HEK293 (cell line): ENCODE data around the gene UBE2E1.

Experiments used
- CTCF ChIA-PET: fragments of 350-600 bp; formaldehyde crosslinking; extraction: SDS; loops from one replicate; lab custom pipeline; 2021; ENCODE audit warnings: antibody characterized with exemption; lab: Yijun Ruan, JAX
- POLR2A ChIA-PET: fragments of 300-600 bp; formaldehyde crosslinking; extraction: SDS; loops from one replicate; lab custom pipeline; 2020; ENCODE audit warnings: antibody characterized with exemption, inconsistent platforms; lab: Yijun Ruan, JAX
- H3K27ac ChIP-seq: fragments of 200-500 bp; sonication (Bioruptor generic); 2 replicates; pipeline ENCODE4 v1.5.1; 2014; ENCODE audit warnings: low read depth, low read length, control low read depth, inconsistent platforms; ENCODE audit errors: extremely low read depth
- H3K36me3 ChIP-seq, 2 experiments: fragments of 200-500 bp in 1 of 2; sonication (Bioruptor generic) in 1 of 2; 1 replicate in 1 of 2; 2 replicates in 1 of 2; pipeline ENCODE4 v1.5.1; 2014 to 2017; ENCODE audit warnings: inconsistent platforms in 2 of 2, low read length in 2 of 2; ENCODE audit not compliant: control insufficient read depth in 2 of 2, insufficient read depth in 1 of 2
- H3K4me1 ChIP-seq: fragments of 200-500 bp; sonication (Bioruptor generic); 2 replicates; pipeline ENCODE4 v1.5.1; 2014; ENCODE audit warnings: mild to moderate bottlenecking, low read length, inconsistent platforms; ENCODE audit not compliant: control insufficient read depth, insufficient read depth
- H3K4me3 ChIP-seq: 2 replicates; pipeline ENCODE4 v1.5.1; 2011; ENCODE audit warnings: low read depth, mild to moderate bottlenecking, control low read depth, low read length, moderate library complexity
- H3K9me3 ChIP-seq: fragments of 200-500 bp; sonication (Bioruptor generic); 2 replicates; pipeline ENCODE4 v1.5.1; 2014; ENCODE audit warnings: low read depth, low read length, inconsistent platforms; ENCODE audit not compliant: control insufficient read depth, insufficient read depth
- CTCF ChIP-seq: fragments of 450-650 bp; formaldehyde crosslinking; IDR thresholded peaks from 2 replicates; pipeline ENCODE4 v1.5.1; 2016; ENCODE audit warnings: missing biosample characterization, missing genetic modification characterization
- EGR2 ChIP-seq: fragments of 450-650 bp; formaldehyde crosslinking; IDR thresholded peaks from 2 replicates; pipeline ENCODE4 v1.5.1; 2016; ENCODE audit warnings: low read depth, missing biosample characterization, missing genetic modification characterization
- GLI2 ChIP-seq: fragments of 450-650 bp; formaldehyde crosslinking; IDR thresholded peaks from 2 replicates; pipeline ENCODE4; 2017; ENCODE audit warnings: missing biosample characterization, missing genetic modification characterization, low read depth, borderline replicate concordance
- GLIS1 ChIP-seq: fragments of 450-650 bp; formaldehyde crosslinking; IDR thresholded peaks from 2 replicates; pipeline ENCODE4 v1.5.1; 2016; ENCODE audit warnings: missing biosample characterization, missing genetic modification characterization
- IKZF3 ChIP-seq: fragments of 450-650 bp; IDR thresholded peaks from 2 replicates; pipeline ENCODE4 v1.5.0; 2018; ENCODE audit warnings: missing biosample characterization, mild to moderate bottlenecking, missing genetic modification characterization, moderate library complexity
- KLF1 ChIP-seq: fragments of 450-650 bp; formaldehyde crosslinking; IDR thresholded peaks from 2 replicates; pipeline ENCODE4 v1.5.1; 2016; ENCODE audit warnings: missing biosample characterization, missing genetic modification characterization
- KLF9 ChIP-seq: fragments of 450-650 bp; formaldehyde crosslinking; IDR thresholded peaks from 2 replicates; pipeline ENCODE4 v1.5.1; 2016; ENCODE audit warnings: missing biosample characterization, missing genetic modification characterization, low read depth
- PRDM1 ChIP-seq: fragments of 450-650 bp; formaldehyde crosslinking; IDR thresholded peaks from 2 replicates; pipeline ENCODE4; 2016; ENCODE audit warnings: missing biosample characterization, missing genetic modification characterization
- TCF7L2 ChIP-seq: IDR thresholded peaks from 2 replicates; pipeline ENCODE4 v1.6.1; 2011; ENCODE audit warnings: low read depth, mild to moderate bottlenecking, inconsistent platforms, low read length, moderate library complexity, borderline replicate concordance
- YY1 ChIP-seq: fragments of 450-650 bp; formaldehyde crosslinking; IDR thresholded peaks from 2 replicates; pipeline ENCODE4 v1.5.1; 2018; ENCODE audit warnings: missing biosample characterization, missing genetic modification characterization
- YY2 ChIP-seq: fragments of 450-650 bp; formaldehyde crosslinking; IDR thresholded peaks from 2 replicates; pipeline ENCODE4 v1.5.1; 2016; ENCODE audit warnings: missing biosample characterization, missing genetic modification characterization
- ZBTB17 ChIP-seq: fragments of 450-650 bp; formaldehyde crosslinking; IDR thresholded peaks from 2 replicates; pipeline ENCODE4 v1.5.1; 2016; ENCODE audit warnings: missing biosample characterization, missing genetic modification characterization
- ZBTB20 ChIP-seq: fragments of 450-650 bp; formaldehyde crosslinking; IDR thresholded peaks from 2 replicates; pipeline ENCODE4 v1.5.1; 2016; ENCODE audit warnings: missing biosample characterization, missing genetic modification characterization
- ZBTB26 ChIP-seq: fragments of 450-650 bp; formaldehyde crosslinking; optimal IDR thresholded peaks from 2 replicates; pipeline ENCODE3; 2016; ENCODE audit warnings: missing biosample characterization, mild to moderate bottlenecking, missing genetic modification characterization
- ZBTB8A ChIP-seq: fragments of 450-650 bp; formaldehyde crosslinking; IDR thresholded peaks from 2 replicates; pipeline ENCODE4 v1.5.1; 2016; ENCODE audit warnings: missing biosample characterization, missing genetic modification characterization
- ZFHX2 ChIP-seq: fragments of 450-650 bp; formaldehyde crosslinking; conservative IDR thresholded peaks from 2 replicates; pipeline ENCODE4 v1.5.1; 2016; ENCODE audit warnings: missing biosample characterization, missing genetic modification characterization
- ZFP69B ChIP-seq: fragments of 450-650 bp; formaldehyde crosslinking; IDR thresholded peaks from 2 replicates; pipeline ENCODE4 v1.5.1; 2016; ENCODE audit warnings: missing biosample characterization, missing genetic modification characterization
- ZNF10 ChIP-seq: fragments of 450-650 bp; formaldehyde crosslinking; IDR thresholded peaks from 2 replicates; pipeline ENCODE4 v1.5.1; 2017; ENCODE audit warnings: missing biosample characterization, missing genetic modification characterization
- ZNF157 ChIP-seq: fragments of 450-650 bp; formaldehyde crosslinking; IDR thresholded peaks from 2 replicates; pipeline ENCODE4 v1.5.1; 2016; ENCODE audit warnings: missing biosample characterization, missing genetic modification characterization
- ZNF26 ChIP-seq: fragments of 450-650 bp; formaldehyde crosslinking; IDR thresholded peaks from 2 replicates; pipeline ENCODE4 v1.5.1; 2016; ENCODE audit warnings: missing biosample characterization, missing genetic modification characterization
- ZNF280D ChIP-seq: fragments of 450-650 bp; formaldehyde crosslinking; IDR thresholded peaks from 2 replicates; pipeline ENCODE4 v1.5.1; 2016; ENCODE audit warnings: missing biosample characterization, missing genetic modification characterization
- ZNF366 ChIP-seq: fragments of 450-650 bp; formaldehyde crosslinking; conservative IDR thresholded peaks from 2 replicates; pipeline ENCODE4 v1.5.1; 2016; ENCODE audit warnings: missing biosample characterization, missing genetic modification characterization
- ZNF398 ChIP-seq: fragments of 450-650 bp; formaldehyde crosslinking; IDR thresholded peaks from 2 replicates; pipeline ENCODE4 v1.5.1; 2017; ENCODE audit warnings: missing biosample characterization, missing genetic modification characterization
- ZNF629 ChIP-seq: fragments of 450-650 bp; formaldehyde crosslinking; IDR thresholded peaks from 2 replicates; pipeline ENCODE4 v1.5.1; 2017; ENCODE audit warnings: missing biosample characterization, missing genetic modification characterization
- ZNF677 ChIP-seq: fragments of 450-650 bp; IDR thresholded peaks from 2 replicates; pipeline ENCODE4 v1.5.0; 2018; ENCODE audit warnings: missing biosample characterization, mild to moderate bottlenecking, missing genetic modification characterization, moderate library complexity
- ZNF76 ChIP-seq: fragments of 450-650 bp; formaldehyde crosslinking; IDR thresholded peaks from 2 replicates; pipeline ENCODE4; 2016; ENCODE audit warnings: low read depth, missing biosample characterization, missing genetic modification characterization, borderline replicate concordance

Gene UBE2E1

GRCh38 chr3:23805633-23806533 is at the start of gene UBE2E1 (continued):
- TF ChIP-seq GLIS1 (tag by site-specific recombination) (peak; percentile 14; the same call in 1 of the 2 replicates), ZFP69B (tag by site-specific recombination) (peak; percentile 86; the same call in 1 of the 2 replicates), ZNF26 (no peak), ZNF76 (tag by site-specific recombination) (peak; percentile 22; the same call in 1 of the 2 replicates), IKZF3 (tag by site-specific recombination) (peak; percentile 69), YY2 (no peak), ZBTB20 (tag by site-specific recombination) (peak; percentile 90; the same call in 1 of the 2 replicates), TCF7L2 (no peak), ZBTB26 (tag by site-specific recombination) (peak; percentile 40), GLI2 (tag by site-specific recombination) (no peak), YY1 (tag by site-specific recombination) (peak; percentile 47; the same call in 1 of the 2 replicates), ZBTB8A (tag by site-specific recombination) (0 out of 2 replicates have a peak, but pooled peaks have one; percentile 37)

GRCh38 chr3:23756206-23756840 is 49.4 kb upstream of the UBE2E1 start:
- Histone ChIP-seq H3K27ac (no peak overlapping the region), H3K4me1 (no peaks in the 10 kb centered on the region), H3K4me3 (no peak overlapping the region), H3K9me3 (no peaks in the 10 kb centered on the region), H3K36me3 (no peaks in the 10 kb centered on the region)
- POLR2A ChIA-PET, result interaction anchor here (0.6 to 0.7 kb wide), 2 partner anchors 171 to 902 kb away, joined by 3 to 4 read pairs; no protein-coding TSS in a partner anchor
- CTCF ChIA-PET, result interaction anchor here (0.6 kb wide), 1 partner anchor 28 kb away, joined by 3 read pairs; no protein-coding TSS in a partner anchor
- TF ChIP-seq ZNF629 (no peak), CTCF (tag by site-specific recombination) (no peak), ZNF76 (tag by site-specific recombination) (no peak), EGR2 (tag by site-specific recombination) (peak; percentile 98), ZNF157 (tag by site-specific recombination) (no peak), KLF1 (tag by site-specific recombination) (no peak), ZNF366 (tag by site-specific recombination) (no peak), PRDM1 (no peak), ZNF10 (tag by site-specific recombination) (no peak), KLF9 (tag by site-specific recombination) (no peak), ZNF398 (tag by site-specific recombination) (0 out of 2 replicates have a peak, but pooled peaks have one; percentile 12), ZFHX2 (peak; percentile 97), ZBTB17 (no peak), ZNF677 (tag by site-specific recombination) (no peak), ZNF280D (tag by site-specific recombination) (no peak)
